HTR-8/SVneo (cell line): ENCODE results near the gene GRIN1.

Source experiments
- DNase-seq: peaks from one replicate; pipeline ENCODE4 v3.0.0; 2011; ENCODE audit warnings: low spot score, mixed read lengths; ENCODE audit not compliant: insufficient read length
- FAIRE-seq: peaks from 2 replicates; lab custom pipeline; 2011; peaks lifted over from hg19 to GRCh38; lab: Jason Lieb, UNC

GRIN1 gene

DNA sequence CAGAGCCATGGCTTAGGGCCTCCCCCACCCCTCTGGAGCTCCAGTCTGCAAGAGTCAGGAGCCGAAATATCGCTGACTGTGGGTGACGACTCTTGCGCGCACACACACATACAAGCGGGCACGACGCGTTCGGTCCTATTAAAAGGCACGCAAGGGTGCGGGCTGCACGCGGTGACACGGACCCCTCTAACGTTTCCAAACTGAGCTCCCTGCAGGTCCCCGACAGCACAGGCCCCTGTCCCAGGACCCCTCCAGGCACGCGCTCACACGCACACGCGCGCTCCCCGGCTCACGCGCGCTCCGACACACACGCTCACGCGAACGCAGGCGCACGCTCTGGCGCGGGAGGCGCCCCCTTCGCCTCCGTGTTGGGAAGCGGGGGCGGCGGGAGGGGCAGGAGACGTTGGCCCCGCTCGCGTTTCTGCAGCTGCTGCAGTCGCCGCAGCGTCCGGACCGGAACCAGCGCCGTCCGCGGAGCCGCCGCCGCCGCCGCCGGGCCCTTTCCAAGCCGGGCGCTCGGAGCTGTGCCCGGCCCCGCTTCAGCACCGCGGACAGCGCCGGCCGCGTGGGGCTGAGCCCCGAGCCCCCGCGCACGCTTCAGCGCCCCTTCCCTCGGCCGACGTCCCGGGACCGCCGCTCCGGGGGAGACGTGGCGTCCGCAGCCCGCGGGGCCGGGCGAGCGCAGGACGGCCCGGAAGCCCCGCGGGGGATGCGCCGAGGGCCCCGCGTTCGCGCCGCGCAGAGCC lies at the start of gene GRIN1:
Gene GRIN1, plus strand, starts transcription at position 433 of the 746 bp plus-strand sequence. CDS start 333 bp downstream, outside the sequence.
- DNase-seq (no peak), FAIRE-seq (no peak)

- FAIRE-seq (no peak), DNase-seq (no peak)
Observed at GRCh38 chr9:137089232-137089947, 49.6 kb upstream of the GRIN1 start.

GRCh38 chr9:137095664-137096517 lies 43.1 kb upstream of the GRIN1 start:
- DNase-seq, result no peak

GRCh38 chr9:137096785-137097546 lies 42.0 kb upstream of the GRIN1 start:
- FAIRE-seq (no peak), DNase-seq (no peak)

More at GRCh38 chr9:137095664-137096517, 43.1 kb upstream of the GRIN1 start:
- FAIRE-seq, result no peak

- FAIRE-seq, result no peak
- DNase-seq, result no peak
Observed at GRCh38 chr9:137097761-137098462, 41.0 kb upstream of the GRIN1 start.

DNA sequence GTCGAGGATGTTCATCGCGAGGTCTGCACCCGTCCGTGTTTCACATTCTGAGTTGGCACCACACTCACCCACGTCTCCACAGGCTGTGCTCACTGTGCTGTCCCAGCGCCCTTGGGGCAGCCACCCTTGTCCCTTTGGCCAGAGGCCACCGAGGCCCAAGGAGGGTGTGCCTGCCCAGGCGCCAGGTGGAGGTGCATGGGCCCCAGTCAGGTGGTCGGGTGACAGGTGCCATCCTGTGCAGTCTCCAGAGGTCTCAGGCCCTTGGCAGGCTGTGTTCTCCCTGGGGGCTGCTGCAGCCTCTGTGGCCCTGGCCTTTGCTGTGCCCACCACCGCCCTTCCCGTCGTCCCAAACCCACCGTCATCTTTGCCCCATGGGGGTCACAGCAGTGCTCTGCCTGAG lies 39.7 kb upstream of the GRIN1 start:
- DNase-seq, result no peak
- no peak for FAIRE-seq

GRCh38 chr9:137103206-137103999 lies 35.6 kb upstream of the GRIN1 start:
- no peak for FAIRE-seq
- no peak for DNase-seq

- DNase-seq (no peak), FAIRE-seq (no peak)
Observed at GRCh38 chr9:137105814-137106661, 32.9 kb upstream of the GRIN1 start.

- FAIRE-seq, result no peak
- DNase-seq, result no peak
Observed at GRCh38 chr9:137106662-137107250, 32.2 kb upstream of the GRIN1 start.

GRCh38 chr9:137107312-137107921 lies 31.5 kb upstream of the GRIN1 start:
- FAIRE-seq, result no peak

GRCh38 chr9:137107982-137108381 lies 31.0 kb upstream of the GRIN1 start:
- DNase-seq (no peak), FAIRE-seq (no peak)

More at GRCh38 chr9:137107312-137107921, 31.5 kb upstream of the GRIN1 start:
- DNase-seq, result no peak

- FAIRE-seq, result no peak
- DNase-seq, result no peak
Observed at GRCh38 chr9:137108608-137109249, 30.2 kb upstream of the GRIN1 start.

DNA sequence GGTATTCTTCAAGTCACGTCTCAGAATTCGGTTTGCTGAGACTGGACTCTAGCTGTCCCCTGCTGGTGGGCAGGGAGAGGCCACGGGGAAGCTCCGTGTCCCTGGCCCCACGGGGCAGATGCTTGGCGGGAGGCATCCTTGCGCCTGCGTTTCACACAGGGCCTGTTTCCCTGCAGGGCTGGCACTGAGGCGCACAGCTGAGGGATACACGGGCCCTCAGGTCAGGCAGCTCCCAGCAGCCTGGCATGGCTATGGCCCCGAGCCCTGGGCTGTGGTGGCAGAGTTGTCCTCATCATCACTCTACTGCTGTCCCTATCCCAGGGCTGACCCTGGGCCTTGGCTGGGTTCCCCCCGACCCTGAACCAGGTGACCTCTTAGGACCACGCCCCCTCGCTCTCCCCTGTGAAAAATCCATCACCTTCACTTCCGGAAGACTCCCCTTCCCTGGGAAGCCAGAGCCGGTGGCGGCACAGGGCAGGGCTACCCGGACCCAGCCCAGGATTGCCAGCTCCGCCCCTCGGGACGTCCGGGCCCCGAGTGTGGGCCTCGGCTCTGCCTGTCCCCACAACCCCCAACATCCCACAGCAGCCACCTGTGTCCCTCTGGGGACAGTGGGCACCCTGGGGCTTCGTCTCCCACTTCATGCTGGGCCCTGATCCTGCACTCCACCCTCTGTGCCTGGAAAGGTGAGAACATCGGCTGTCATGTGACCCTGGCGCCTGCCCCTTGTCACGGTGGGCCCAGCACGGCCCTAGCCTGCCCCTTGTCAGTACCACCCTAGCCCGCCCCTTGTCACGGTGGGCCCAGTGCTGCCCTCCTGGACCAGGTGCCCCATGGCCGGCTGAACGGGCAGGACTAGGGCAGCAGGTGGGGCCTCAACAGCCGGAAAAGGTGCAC lies 29.5 kb upstream of the GRIN1 start:
- no peak for FAIRE-seq
- DNase-seq, result no peak

DNA sequence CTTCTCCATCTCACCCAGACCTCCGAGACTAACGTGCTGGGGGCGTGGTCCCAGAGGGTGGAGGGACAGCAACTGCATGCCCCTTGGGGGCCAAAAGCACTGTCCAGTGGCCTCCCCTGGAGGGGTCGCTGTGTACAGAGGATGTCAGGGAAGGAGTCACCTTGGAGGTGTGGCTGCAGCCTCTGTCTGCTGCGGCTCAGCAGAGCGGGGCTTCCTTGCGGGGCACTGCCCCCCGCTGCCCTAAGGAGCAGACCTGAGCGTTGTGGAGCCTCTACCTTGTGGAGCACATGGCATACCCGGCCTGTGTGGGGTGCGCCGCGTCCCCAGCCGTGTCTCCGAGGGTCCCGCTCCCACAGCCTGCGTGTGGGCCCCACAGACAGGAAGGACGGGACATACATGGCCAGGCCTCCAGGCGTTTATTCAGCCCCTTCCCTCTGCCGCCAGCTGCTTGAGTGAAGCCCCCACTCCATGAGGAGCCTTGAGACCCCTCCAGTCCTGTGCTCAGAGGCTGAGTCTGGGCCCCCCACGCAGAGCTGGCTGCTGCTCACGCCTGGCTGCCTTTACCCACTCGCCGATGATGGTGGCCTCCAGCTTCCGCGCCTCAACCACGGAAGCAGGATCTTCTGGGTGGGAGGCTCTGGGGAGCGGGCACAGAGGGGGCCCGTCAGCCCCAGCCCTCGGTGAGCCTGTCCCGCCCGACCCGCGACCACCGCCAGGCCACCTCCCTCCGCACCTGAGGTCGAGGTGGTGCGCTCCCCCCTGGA lies 28.6 kb upstream of the GRIN1 start:
- FAIRE-seq (no peak), DNase-seq (no peak)
